ENCODE data around the gene SRL. TPM values are rescaled to one million over a fixed set of nuclear protein-coding genes. Genes with fewer than 3 reads are reported as not detected.
"Not testable (repeated sequence)": the region's sequence is repeated elsewhere in the genome, so short reads cannot be mapped to it uniquely, and the experiment has no call there.

Gene SRL
- total RNA-seq, 4 donors from 2014 or later: 184 to 519 (median 364) TPM

DNA sequence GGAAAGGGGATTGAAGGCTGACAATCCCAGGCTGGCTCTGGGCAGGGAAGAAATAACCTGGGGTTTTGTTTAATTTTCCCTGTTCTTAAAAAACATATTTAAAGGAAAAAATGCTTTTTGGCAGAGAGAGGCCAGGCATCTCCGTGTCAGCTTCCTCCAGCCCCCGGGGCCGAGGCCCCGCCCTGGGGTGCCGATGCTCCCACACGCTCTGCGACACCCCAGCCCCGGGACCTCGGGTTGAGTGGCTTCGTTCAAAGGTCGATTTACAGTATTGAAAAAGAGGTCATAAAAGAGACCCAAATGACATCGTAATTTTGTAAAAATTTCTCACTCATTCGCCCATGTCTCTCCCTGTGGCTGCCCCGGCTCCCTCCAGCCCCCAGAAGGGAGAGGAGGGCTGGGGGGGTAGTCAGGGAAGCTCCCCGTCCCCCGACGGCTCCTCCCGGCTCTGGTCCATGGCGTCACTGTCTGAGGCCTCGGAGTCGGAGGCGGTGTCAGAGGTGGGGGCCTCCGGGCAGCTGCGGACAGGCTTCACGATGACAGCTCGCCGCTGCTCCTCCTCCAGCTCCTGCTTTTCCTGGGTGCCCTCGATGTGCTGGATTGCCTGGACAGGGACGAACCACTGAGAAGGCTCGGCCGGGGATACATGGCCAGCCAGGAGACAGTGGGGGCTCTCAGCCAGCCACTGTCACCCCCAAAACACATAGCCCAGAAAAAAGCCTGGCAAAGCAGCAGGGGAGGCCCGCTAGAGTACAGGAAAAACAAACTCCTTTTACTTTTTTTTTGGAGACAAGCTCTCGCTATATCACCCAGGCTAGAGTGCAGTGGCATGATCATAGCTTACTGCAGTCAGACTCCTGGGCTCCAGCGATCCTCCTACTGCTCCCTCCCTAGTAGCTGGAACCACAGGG lies 16.0 kb upstream of the SRL start:
- ATAC-seq (no peak), DNase-seq (no peak)
- intact Hi-C loops (cut with DNase I; ENCODE audit: low total_unique reads) (loop anchor here (10.0 kb wide), 1 partner anchor 543 kb away; the partner anchor contains the start of gene TRAP1), in situ Hi-C loops (cut with MboI; ENCODE audit: low sequenced_read_pairs in 4 of 4) (loop anchor here in 3 of 4 donors (10.0 to 25.0 kb wide), 2 partner anchors 53 to 146 kb away; partner anchors contain the start of gene ADCY9 (in 1 of the 3))
- Histone ChIP-seq H3K9me3 (no peaks in the 10 kb centered on the region), H3K4me3 (no peak overlapping the region), H3K27ac (peak overlapping the region in 3 of 4 donors; percentile 39 to 56 (median 54)), H3K36me3 (peaks cover 0 to 16% of the 10 kb centered on the region in 2 donors), H3K27me3 (no peaks in the 10 kb centered on the region), H3K4me1 (peaks cover 2 to 4% of the 10 kb centered on the region in 2 donors)
- TF ChIP-seq POLR2A (IDR thresholded peaks at IDR 0.05): no peak
- TF ChIP-seq CTCF (IDR thresholded peaks at IDR 0.05 in 4 of 5, conservative IDR thresholded peaks at IDR 0.05 in 1 of 5): no peak

GRCh38 chr16:4253394-4254150 lies 11.7 kb upstream of the SRL start:
- ATAC-seq (peak; percentile 91 to 92), DNase-seq (peak; percentile 98 to 100)
- intact Hi-C loops (cut with DNase I; ENCODE audit: low total_unique reads): loop anchor here (1.0 to 10.0 kb wide), 7 partner anchors 53 to 539 kb away; partner anchors contain the start of genes ADCY9 and TRAP1
- Histone ChIP-seq H3K4me1 (peaks cover 9 to 15% of the 10 kb centered on the region in 2 donors), H3K9me3 (no peaks in the 10 kb centered on the region), H3K27ac (peak overlapping the region; percentile 94 to 96 (median 96)), H3K4me3 (peak overlapping the region; percentile 72 to 77 (median 74)), H3K27me3 (no peaks in the 10 kb centered on the region), H3K36me3 (no peaks in the 10 kb centered on the region)
- TF ChIP-seq POLR2A (IDR thresholded peaks at IDR 0.05) (peak; percentile 87 to 88), CTCF (IDR thresholded peaks at IDR 0.05 in 4 of 5, conservative IDR thresholded peaks at IDR 0.05 in 1 of 5) (no peak)
- in situ Hi-C loops (cut with MboI; ENCODE audit: low sequenced_read_pairs in 4 of 4): loop anchor here in 3 of 4 donors (5.0 to 25.0 kb wide), 3 partner anchors 49 to 141 kb away; partner anchors contain the start of gene ADCY9 (in 1 of the 3)

- DNase-seq: not testable (repeated sequence)
- ATAC-seq: peak in 1 of 2 donors; percentile 18
These were observed 11.1 kb upstream of the SRL start for GRCh38 chr16:4253012-4253393.

GRCh38 chr16:4249530-4250308 lies 7.8 kb upstream of the SRL start:
- no peaks in the 10 kb centered on the region for H3K9me3 ChIP-seq
- intact Hi-C loops (cut with DNase I; ENCODE audit: low total_unique reads): loop anchor here (5.0 to 10.0 kb wide), 4 partner anchors 132 to 535 kb away; partner anchors contain the start of genes ADCY9 and TRAP1

More at GRCh38 chr16:4253012-4253393, 11.1 kb upstream of the SRL start:
- not testable (repeated sequence) for H3K27me3 ChIP-seq, H3K9me3 ChIP-seq, H3K36me3 ChIP-seq
- intact Hi-C loops (cut with DNase I; ENCODE audit: low total_unique reads) (loop anchor here (1.0 to 10.0 kb wide), 5 partner anchors 70 to 538 kb away; partner anchors contain the start of genes ADCY9 and TRAP1), in situ Hi-C loops (cut with MboI; ENCODE audit: low sequenced_read_pairs in 4 of 4) (loop anchor here in 3 of 4 donors (5.0 to 25.0 kb wide), 3 partner anchors 48 to 141 kb away; partner anchors contain the start of gene ADCY9 (in 1 of the 3))
- H3K4me3 ChIP-seq: peak overlapping the region; percentile 72 to 77 (median 74)
- peaks cover 9 to 15% of the 10 kb centered on the region in 2 donors for H3K4me1 ChIP-seq
- peak overlapping the region; percentile 94 to 96 (median 96) for H3K27ac ChIP-seq

More at GRCh38 chr16:4249530-4250308, 7.8 kb upstream of the SRL start:
- no peak for ATAC-seq
- Histone ChIP-seq H3K4me1 (peaks cover 9 to 15% of the 10 kb centered on the region in 2 donors), H3K4me3 (no peak overlapping the region), H3K27ac (peak overlapping the region; percentile 66 to 95 (median 72)), H3K27me3 (no peaks in the 10 kb centered on the region), H3K36me3 (no peaks in the 10 kb centered on the region)
- in situ Hi-C loops (cut with MboI; ENCODE audit: low sequenced_read_pairs in 4 of 4): loop anchor here in 3 of 4 donors (5.0 to 25.0 kb wide), 3 partner anchors 45 to 137 kb away; partner anchors contain the start of gene ADCY9 (in 1 of the 3)
- TF ChIP-seq CTCF (IDR thresholded peaks at IDR 0.05 in 4 of 5, conservative IDR thresholded peaks at IDR 0.05 in 1 of 5) (no peak), POLR2A (IDR thresholded peaks at IDR 0.05) (no peak)
- DNase-seq: no peak
